Measurements from ENCODE around the gene TMEM87B. TPM values are rescaled to one million over a fixed set of nuclear protein-coding genes. Genes with fewer than 3 reads are reported as not detected.

The TMEM87B gene
- total RNA-seq, 1 experiment from 2014 or later: 24.4 TPM

- intact Hi-C loops (cut with micrococcal nuclease; ENCODE audit: unreplicated experiment): no loop called here
- Histone ChIP-seq H3K9me2 (ENCODE audit: insufficient read depth) (no peaks in the 10 kb centered on the region), H3K79me2 (ENCODE audit: low read depth) (no peaks in the 10 kb centered on the region), H3K4me2 (no peak overlapping the region), H3K27ac (no peak overlapping the region), H3K4me3 (no peak overlapping the region), H3K4me1 (replicated peaks; ENCODE audit: insufficient read depth) (no peaks in the 10 kb centered on the region), H3K36me3 (ENCODE audit: low read depth) (peaks cover 47% of the 10 kb centered on the region), H3K9me3 (ENCODE audit: insufficient read depth, low read depth) (no peaks in the 10 kb centered on the region), H2AFZ (no peak overlapping the region), H3F3A (ENCODE audit: insufficient read depth, low read depth) (no peaks in the 10 kb centered on the region), H4K20me1 (ENCODE audit: insufficient read depth) (no peaks in the 10 kb centered on the region), H3K27me3 (ENCODE audit: insufficient read depth, low read depth) (no peaks in the 10 kb centered on the region)
- CTCF ChIA-PET: no interaction called here
- DNase-seq: no peak
- POLR2A ChIA-PET (ENCODE audit: unreplicated experiment): no interaction called here
- TF ChIP-seq EZH2 (IDR thresholded peaks at IDR 0.05; ENCODE audit: low read depth) (no peak), CTCF (conservative IDR thresholded peaks at IDR 0.05) (no peak)
- BruUV-seq (replicated peaks): no TSS peak
Observed at GRCh38 chr2:112084689-112085374, 29.8 kb downstream of the TMEM87B start.

DNA sequence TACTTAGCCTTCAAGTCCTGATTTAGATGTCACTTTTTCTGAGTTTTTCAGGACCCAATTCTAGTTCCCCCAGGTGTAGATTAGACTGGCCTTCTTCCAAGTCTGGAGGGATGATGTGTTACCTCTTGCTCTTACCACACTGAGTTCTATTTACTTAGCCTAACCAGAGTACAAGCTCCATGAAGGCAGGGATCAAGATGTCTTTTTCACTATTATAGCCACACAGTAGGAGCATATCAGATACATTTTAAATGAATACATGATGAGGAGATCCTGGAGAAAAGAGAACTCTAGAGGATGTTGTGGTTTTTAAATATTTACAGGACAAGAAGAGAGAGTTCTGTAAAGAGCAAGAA, 30.3 kb downstream of the TMEM87B start:
- H3K9me3 ChIP-seq (ENCODE audit: insufficient read depth, low read depth): no peaks in the 10 kb centered on the region
- no peaks in the 10 kb centered on the region for H3K27me3 ChIP-seq (ENCODE audit: insufficient read depth, low read depth)
- no peak for TF ChIP-seq CTCF (conservative IDR thresholded peaks at IDR 0.05)
- no peak for TF ChIP-seq EZH2 (IDR thresholded peaks at IDR 0.05; ENCODE audit: low read depth)
- CTCF ChIA-PET: no interaction called here
- H3K4me3 ChIP-seq: no peak overlapping the region
- no peak for DNase-seq
- intact Hi-C loops (cut with micrococcal nuclease; ENCODE audit: unreplicated experiment): no loop called here
- POLR2A ChIA-PET (ENCODE audit: unreplicated experiment): no interaction called here
- no peaks in the 10 kb centered on the region for H3F3A ChIP-seq (ENCODE audit: insufficient read depth, low read depth)
- H2AFZ ChIP-seq: no peak overlapping the region
- H3K27ac ChIP-seq: no peak overlapping the region
- no peaks in the 10 kb centered on the region for H3K4me1 ChIP-seq (replicated peaks; ENCODE audit: insufficient read depth)
- no peaks in the 10 kb centered on the region for H3K79me2 ChIP-seq (ENCODE audit: low read depth)
- BruUV-seq (replicated peaks): no TSS peak
- H3K4me2 ChIP-seq: no peak overlapping the region
- H3K9me2 ChIP-seq (ENCODE audit: insufficient read depth): no peaks in the 10 kb centered on the region
- H4K20me1 ChIP-seq (ENCODE audit: insufficient read depth): no peaks in the 10 kb centered on the region
- peaks cover 52% of the 10 kb centered on the region for H3K36me3 ChIP-seq (ENCODE audit: low read depth)

DNA sequence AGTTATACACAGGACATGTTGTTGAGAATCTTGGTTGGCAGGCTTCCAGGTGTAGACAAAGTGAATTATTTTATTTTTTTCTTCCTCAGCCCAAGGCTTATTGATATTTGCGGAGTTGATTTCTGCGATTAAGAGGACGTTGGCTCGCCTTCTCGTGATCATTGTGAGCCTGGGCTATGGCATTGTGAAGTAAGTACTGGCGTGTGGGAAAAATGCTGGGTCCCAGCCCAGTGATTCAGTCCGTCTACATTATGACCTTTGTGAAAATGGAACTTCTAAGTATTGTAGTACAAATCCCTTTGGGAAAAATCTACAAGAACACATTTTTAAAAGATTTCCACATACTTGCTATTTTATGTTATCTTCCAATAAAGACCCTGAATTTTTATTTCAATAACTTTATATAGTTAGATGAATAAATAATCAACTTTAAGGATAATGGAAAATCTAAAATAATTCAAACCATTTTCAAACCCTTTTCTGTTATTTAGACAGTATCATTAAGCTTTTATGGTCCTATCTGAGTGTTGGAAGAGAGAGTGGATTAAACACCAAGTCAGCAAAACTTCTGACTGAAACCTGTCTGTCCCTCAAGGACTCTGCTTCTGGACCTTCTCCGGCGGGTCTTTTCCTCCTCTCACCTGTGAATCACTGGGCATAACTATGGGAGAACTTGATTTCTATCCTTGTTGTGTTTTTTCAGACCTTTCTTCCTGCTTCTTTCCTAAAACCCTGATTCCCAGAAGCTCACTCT, 31.0 kb downstream of the TMEM87B start:
- Histone ChIP-seq H3F3A (ENCODE audit: insufficient read depth, low read depth) (no peaks in the 10 kb centered on the region), H3K9me3 (ENCODE audit: insufficient read depth, low read depth) (no peaks in the 10 kb centered on the region), H3K4me2 (no peak overlapping the region), H3K4me3 (no peak overlapping the region), H3K4me1 (replicated peaks; ENCODE audit: insufficient read depth) (no peaks in the 10 kb centered on the region), H3K27me3 (ENCODE audit: insufficient read depth, low read depth) (no peaks in the 10 kb centered on the region), H3K9me2 (ENCODE audit: insufficient read depth) (no peaks in the 10 kb centered on the region), H3K36me3 (ENCODE audit: low read depth) (peaks cover 51% of the 10 kb centered on the region), H2AFZ (no peak overlapping the region), H3K79me2 (ENCODE audit: low read depth) (no peaks in the 10 kb centered on the region), H3K27ac (no peak overlapping the region), H4K20me1 (ENCODE audit: insufficient read depth) (no peaks in the 10 kb centered on the region)
- ChIA-PET POLR2A (ENCODE audit: unreplicated experiment) (no interaction called here), CTCF (no interaction called here)
- DNase-seq: no peak
- BruUV-seq (replicated peaks): no TSS peak
- TF ChIP-seq EZH2 (IDR thresholded peaks at IDR 0.05; ENCODE audit: low read depth): no peak
- no peak for TF ChIP-seq CTCF (conservative IDR thresholded peaks at IDR 0.05)
- intact Hi-C loops (cut with micrococcal nuclease; ENCODE audit: unreplicated experiment): no loop called here

Data from PC-9 (cell line).